Right lobe of liver (tissue), 6 donors: ENCODE results near the gene PROKR1. TPM values are rescaled to one million over a fixed set of nuclear protein-coding genes. Genes with fewer than 3 reads are reported as not detected.

Experiments
- ATAC-seq, 4 donors: fragments of 200-7000 bp; cut with Tn5 transposase; one replicate each; pipeline ENCODE4 v1.9.1; 2020; ENCODE audit warnings: mild to moderate bottlenecking in 4 of 4, moderate library complexity in 4 of 4
- DNase-seq, 3 donors: peaks; one replicate each; pipeline ENCODE4 v3.0.0-alpha.2; 2020
- H3K27ac ChIP-seq, 3 donors: fragments of 200-600 bp; one replicate each; pipeline ENCODE4 v1.8.0; 2022
- H3K27me3 ChIP-seq, 2 donors: fragments of 200-600 bp; one replicate each; pipeline ENCODE4 v1.8.0; 2022
- H3K36me3 ChIP-seq, 4 donors: fragments of 200-600 bp; sonication (generic) in 1 of 4; one replicate each; pipeline versions ENCODE4 v1.5.1 to v1.8.0; 2017 to 2022; ENCODE audit warnings: control low read depth in 1 of 4
- H3K4me1 ChIP-seq, 4 donors: fragments of 200-600 bp; sonication (generic) in 1 of 4; one replicate each; pipeline versions ENCODE4 v1.5.1 to v1.8.0; 2017 to 2022; ENCODE audit warnings: control low read depth in 1 of 4
- H3K4me3 ChIP-seq, 3 donors: fragments of 200-600 bp; one replicate each; pipeline ENCODE4 v1.8.0; 2022
- H3K9me3 ChIP-seq, 4 donors: fragments of 200-600 bp; sonication (generic) in 1 of 4; one replicate each; pipeline versions ENCODE4 v1.5.1 to v1.8.0; 2017 to 2022; ENCODE audit warnings: control low read depth in 1 of 4
- CTCF ChIP-seq, 4 donors: fragments of 200-600 bp in 3 of 4; fragments of 450-650 bp in 1 of 4; IDR thresholded peaks; one replicate each; pipeline versions ENCODE4 v1.5.1 to v1.8.0; 2016 to 2022; ENCODE audit warnings: antibody characterized with exemption in 4 of 4, mild to moderate bottlenecking in 2 of 4
- POLR2A ChIP-seq: fragments of 450-650 bp; IDR thresholded peaks from one replicate; pipeline ENCODE4 v1.6.1; 2017; ENCODE audit warnings: antibody characterized with exemption, mild to moderate bottlenecking
- WGBS: methylation state at CpG from one replicate; pipeline ENCODE4 v1.1.6; 2018; ENCODE audit warnings: low coverage, low lambda C conversion rate; ENCODE audit not compliant: insufficient coverage; ENCODE audit errors: missing lambda C conversion rate; 5-methylcytosine and 5-hydroxymethylcytosine counted together
- intact Hi-C, 2 donors: fragments of 100-400 bp; cut with DNase I; formaldehyde crosslinking; loops; one replicate each; pipeline versions ENCODE4 v1.11.2 to v1.14.1; 2022
- total RNA-seq, 6 experiments: library from RNA; depleted of rRNA in 2 of 6; stranded (reverse); fragments of >200 nt in 2 of 6; fragmentation: NEBNext Ultra II Directional in 3 of 6; extraction: Animal tissue kit (Norgen Biotek cat#: 25700) in 3 of 6; gene quantifications; one replicate each; pipeline versions ENCODE4 v1.1.0 to v1.2.4, GENCODE V29; 2016 to 2023
- donor health status: DM: no; HTN: yes; CAD: no.
- donor health status: DM: no; HTN: no; CAD: no.
- donor health status: DM: no; HTN: no; CAD: no.
- donor health status: DM: no; HTN: yes; CAD: no.
- donor health status: DM: no; HTN: yes; CAD: no.

Gene PROKR1
- total RNA-seq, 6 experiments from 2014 or later, result not detected

- DNase-seq, result no peak
- Histone ChIP-seq H3K27me3 (no peaks in the 10 kb centered on the region), H3K9me3 (no peaks in the 10 kb centered on the region), H3K4me1 (no peaks in the 10 kb centered on the region), H3K36me3 (no peaks in the 10 kb centered on the region), H3K4me3 (no peak overlapping the region), H3K27ac (no peak overlapping the region)
- no peak for ATAC-seq
- intact Hi-C loops, result no loop called here
- 25% methylated on average over 1 of the region's 3 CpGs for WGBS
- TF ChIP-seq CTCF (IDR thresholded peaks at IDR 0.05) (no peak), POLR2A (no peak)
These were observed 17.3 kb downstream of the PROKR1 start for GRCh38 chr2:68660658-68661057.

GRCh38 chr2:68662466-68662865 lies 19.1 kb downstream of the PROKR1 start:
- WGBS, result 27% methylated on average over 2 of the region's 2 CpGs
- no peak overlapping the region for H3K4me3 ChIP-seq
- no peaks in the 10 kb centered on the region for H3K27me3 ChIP-seq
- no peaks in the 10 kb centered on the region for H3K4me1 ChIP-seq
- no peak overlapping the region for H3K27ac ChIP-seq
- intact Hi-C loops, result no loop called here
- TF ChIP-seq CTCF (IDR thresholded peaks at IDR 0.05) (no peak), POLR2A (no peak)
- H3K9me3 ChIP-seq, result no peaks in the 10 kb centered on the region
- peak in 2 of 4 donors; percentile 46 to 55 for ATAC-seq
- DNase-seq, result no peak
- H3K36me3 ChIP-seq, result no peaks in the 10 kb centered on the region

- DNase-seq (no peak), ATAC-seq (no peak)
- Histone ChIP-seq H3K9me3 (no peaks in the 10 kb centered on the region), H3K36me3 (no peaks in the 10 kb centered on the region), H3K4me1 (no peaks in the 10 kb centered on the region), H3K4me3 (no peak overlapping the region), H3K27me3 (no peaks in the 10 kb centered on the region), H3K27ac (no peak overlapping the region)
- TF ChIP-seq CTCF (IDR thresholded peaks at IDR 0.05) (no peak), POLR2A (no peak)
- intact Hi-C loops, result no loop called here
- WGBS, result 68% methylated on average over 7 of the region's 7 CpGs
These were observed 20.2 kb downstream of the PROKR1 start for GRCh38 chr2:68663371-68664156.

GRCh38 chr2:68667371-68667770 lies 24.0 kb downstream of the PROKR1 start:
- intact Hi-C loops, result no loop called here
- Histone ChIP-seq H3K36me3 (no peaks in the 10 kb centered on the region), H3K9me3 (no peaks in the 10 kb centered on the region), H3K4me3 (no peak overlapping the region), H3K27ac (no peak overlapping the region), H3K27me3 (no peaks in the 10 kb centered on the region), H3K4me1 (no peaks in the 10 kb centered on the region)
- WGBS, result 71% methylated on average over 2 of the region's 2 CpGs
- DNase-seq (no peak), ATAC-seq (no peak)
- no peak for TF ChIP-seq POLR2A
- no peak for TF ChIP-seq CTCF (IDR thresholded peaks at IDR 0.05)
